ENCODE results near the gene PIMREG. TPM values are rescaled to one million over a fixed set of nuclear protein-coding genes. Genes with fewer than 3 reads are reported as not detected.

PIMREG gene
- total RNA-seq, 3 donors from 2014 or later (not counting 1 experiment from before 2014, with no cell fraction given): 0.73 to 1.4 (median 0.78) TPM

- 89% methylated on average over 6 of the region's 8 CpGs for WGBS (ENCODE audit: insufficient coverage)
- no peak for ATAC-seq
- no peak for TF ChIP-seq CTCF (IDR thresholded peaks at IDR 0.05)
- Histone ChIP-seq H3K27me3 (ENCODE audit: control insufficient read depth, insufficient read depth, low read length) (no peaks in the 10 kb centered on the region), H3K4me3 (ENCODE audit: low read length) (no peak overlapping the region), H3K9me3 (ENCODE audit: control insufficient read depth, insufficient read depth, low read length) (no peaks in the 10 kb centered on the region), H3K4me1 (ENCODE audit: control insufficient read depth, insufficient read depth, low read length) (no peaks in the 10 kb centered on the region), H3K27ac (ENCODE audit: low read length) (no peak overlapping the region), H3K36me3 (ENCODE audit: control insufficient read depth, insufficient read depth, low read length) (no peaks in the 10 kb centered on the region)
- Mint-ChIP-seq H3K4me3 (no peak overlapping the region), H3K36me3 (no peaks in the 10 kb centered on the region), H3K27me3 (ENCODE audit: low read depth in 2 of 2) (peaks cover 0 to 5% of the 10 kb centered on the region in 2 donors), H3K9me3 (no peaks in the 10 kb centered on the region), H3K4me1 (peaks cover 5 to 6% of the 10 kb centered on the region in 2 donors), H3K27ac (no peak overlapping the region)
- intact Hi-C loops (cut with micrococcal nuclease): loop anchor here (10.0 kb wide), 1 partner anchor 529 kb away; no protein-coding TSS in a partner anchor
- DNase-seq: no peak
These were observed 32.0 kb downstream of the PIMREG start for GRCh38 chr17:6476076-6476809.

GRCh38 chr17:6476810-6477179, 32.5 kb downstream of the PIMREG start:
- Mint-ChIP-seq H3K27me3 (ENCODE audit: low read depth in 2 of 2) (peaks cover 0 to 5% of the 10 kb centered on the region in 2 donors), H3K27ac (no peak overlapping the region), H3K9me3 (no peaks in the 10 kb centered on the region), H3K36me3 (no peaks in the 10 kb centered on the region), H3K4me3 (no peak overlapping the region), H3K4me1 (peaks cover 5 to 6% of the 10 kb centered on the region in 2 donors)
- Histone ChIP-seq H3K36me3 (ENCODE audit: control insufficient read depth, insufficient read depth, low read length) (no peaks in the 10 kb centered on the region), H3K27me3 (ENCODE audit: control insufficient read depth, insufficient read depth, low read length) (no peaks in the 10 kb centered on the region), H3K27ac (ENCODE audit: low read length) (no peak overlapping the region), H3K4me1 (ENCODE audit: control insufficient read depth, insufficient read depth, low read length) (no peaks in the 10 kb centered on the region), H3K4me3 (ENCODE audit: low read length) (no peak overlapping the region), H3K9me3 (ENCODE audit: control insufficient read depth, insufficient read depth, low read length) (no peaks in the 10 kb centered on the region)
- intact Hi-C loops (cut with micrococcal nuclease): loop anchor here (10.0 kb wide), 1 partner anchor 528 kb away; no protein-coding TSS in a partner anchor
- 95% methylated on average over 10 of the region's 10 CpGs for WGBS (ENCODE audit: insufficient coverage)
- no peak for TF ChIP-seq CTCF (IDR thresholded peaks at IDR 0.05)
- ATAC-seq (no peak), DNase-seq (no peak)

GRCh38 chr17:6477831-6478383, 33.7 kb downstream of the PIMREG start:
- intact Hi-C loops (cut with micrococcal nuclease): loop anchor here (10.0 kb wide), 1 partner anchor 527 kb away; no protein-coding TSS in a partner anchor
- Histone ChIP-seq H3K27ac (ENCODE audit: low read length) (no peak overlapping the region), H3K9me3 (ENCODE audit: control insufficient read depth, insufficient read depth, low read length) (no peaks in the 10 kb centered on the region), H3K4me1 (ENCODE audit: control insufficient read depth, insufficient read depth, low read length) (no peaks in the 10 kb centered on the region), H3K27me3 (ENCODE audit: control insufficient read depth, insufficient read depth, low read length) (no peaks in the 10 kb centered on the region), H3K36me3 (ENCODE audit: control insufficient read depth, insufficient read depth, low read length) (no peaks in the 10 kb centered on the region), H3K4me3 (ENCODE audit: low read length) (no peak overlapping the region)
- Mint-ChIP-seq H3K27me3 (ENCODE audit: low read depth in 2 of 2) (peaks cover 0 to 2% of the 10 kb centered on the region in 2 donors), H3K4me1 (peaks cover 4 to 5% of the 10 kb centered on the region in 2 donors), H3K4me3 (no peak overlapping the region), H3K9me3 (no peaks in the 10 kb centered on the region), H3K27ac (no peak overlapping the region), H3K36me3 (no peaks in the 10 kb centered on the region)
- TF ChIP-seq CTCF (IDR thresholded peaks at IDR 0.05): no peak
- WGBS (ENCODE audit: insufficient coverage): 89% methylated on average over 14 of the region's 14 CpGs
- ATAC-seq: no peak
- no peak for DNase-seq
